PC-3 (cell line): ENCODE measurements around the gene HOXC4.

Experiments
- CTCF ChIP-seq: fragments of 300-600 bp; sonication (generic); conservative IDR thresholded peaks from 2 replicates; pipeline ENCODE4 v1.5.1; 2017; ENCODE audit warnings: antibody characterized with exemption, low read depth, mild to moderate bottlenecking, low read length
- EZH2 ChIP-seq: fragments of 300-600 bp; sonication (generic); IDR thresholded peaks from one replicate; pipeline ENCODE4 v1.6.1; 2017; ENCODE audit warnings: antibody characterized with exemption, mild to moderate bottlenecking, low read length; ENCODE audit not compliant: unreplicated experiment

- TF ChIP-seq EZH2 (no peak), CTCF (no peak)
Measured at GRCh38 chr12:54033980-54034784, 19.5 kb upstream of the HOXC4 start.
